SK-N-SH (cell line): ENCODE measurements around the gene TAS1R3. TPM values are rescaled to one million over a fixed set of nuclear protein-coding genes. Genes with fewer than 3 reads are reported as not detected.

Experiments
- CTCF ChIA-PET: fragments of 300-600, 350-600 bp; formaldehyde crosslinking; extraction: SDS; loops from one replicate; lab custom pipeline; 2021; lab: Yijun Ruan, JAX
- POLR2A ChIA-PET: fragments of 350-600 bp; sonication (Branson Sonifier 250); formaldehyde crosslinking; extraction: SDS; loops from one replicate; lab custom pipeline; 2020; ENCODE audit warnings: antibody characterized with exemption, inconsistent platforms; lab: Yijun Ruan, JAX
- DNase-seq: peaks from one replicate; pipeline ENCODE4 v3.0.0; 2012
- H2AFZ ChIP-seq: fragments of 200-600 bp; sonication (generic); 2 replicates; pipeline ENCODE4 v1.8.1; 2016; ENCODE audit warnings: antibody characterized with exemption, mild to moderate bottlenecking, low read depth
- H3F3A ChIP-seq: fragments of 200-600 bp; sonication (generic); replicated peaks from 2 replicates; pipeline ENCODE3; 2016; ENCODE audit warnings: antibody characterized with exemption, mild to moderate bottlenecking; ENCODE audit not compliant: insufficient read depth
- H3K27ac ChIP-seq, 2 experiments: fragments of 200-500 bp in 1 of 2; fragments of 200-600 bp in 1 of 2; sonication (Bioruptor generic) in 1 of 2; sonication (generic), shearing (Covaris generic) in 1 of 2; 2 replicates each; pipeline versions ENCODE4 v1.5.1 to v1.6.1; 2014 to 2016; ENCODE audit warnings: low read depth in 2 of 2, inconsistent platforms in 1 of 2, low read length in 1 of 2, mild to moderate bottlenecking in 1 of 2, mixed read lengths in 1 of 2
- H3K27me3 ChIP-seq: fragments of 200-600 bp; sonication (generic), shearing (Covaris generic); 2 replicates; pipeline ENCODE4 v1.6.1; 2016; ENCODE audit warnings: mixed run types; ENCODE audit not compliant: insufficient read depth
- H3K36me3 ChIP-seq, 2 experiments: fragments of 200-500 bp in 1 of 2; fragments of 200-600 bp in 1 of 2; sonication (Bioruptor generic) in 1 of 2; sonication (generic) in 1 of 2; replicated peaks in 1 of 2; 2 replicates each; pipeline versions ENCODE3 to v1.5.1; 2014 to 2016; ENCODE audit warnings: low read length in 1 of 2, mild to moderate bottlenecking in 1 of 2; ENCODE audit not compliant: insufficient read depth in 2 of 2, control insufficient read depth in 1 of 2
- H3K4me1 ChIP-seq, 2 experiments: fragments of 200-500 bp in 1 of 2; fragments of 200-600 bp in 1 of 2; sonication (Bioruptor generic) in 1 of 2; sonication (generic), shearing (Covaris generic) in 1 of 2; 2 replicates each; pipeline versions ENCODE4 v1.5.1 to v1.6.1; 2014 to 2016; ENCODE audit warnings: low read depth in 1 of 2, low read length in 1 of 2, mixed run types in 1 of 2; ENCODE audit not compliant: insufficient read depth in 2 of 2, control insufficient read depth in 1 of 2
- H3K4me2 ChIP-seq: fragments of 200-600 bp; sonication (generic), shearing (Covaris generic); 2 replicates; pipeline ENCODE4 v1.6.1; 2017; ENCODE audit warnings: mixed run types
- H3K4me3 ChIP-seq, 2 experiments: fragments of 200-500 bp in 1 of 2; fragments of 200-600 bp in 1 of 2; sonication (Bioruptor generic) in 1 of 2; sonication (generic), shearing (Covaris generic) in 1 of 2; 2 replicates each; pipeline versions ENCODE4 v1.5.1 to v1.8.1; 2014 to 2016; ENCODE audit warnings: low read depth in 2 of 2, inconsistent platforms in 1 of 2, low read length in 1 of 2, mild to moderate bottlenecking in 1 of 2, mixed read lengths in 1 of 2, moderate library complexity in 1 of 2
- H3K79me2 ChIP-seq: fragments of 200-600 bp; sonication (generic); 2 replicates; pipeline ENCODE4 v1.8.1; 2017; ENCODE audit warnings: mild to moderate bottlenecking; ENCODE audit not compliant: insufficient read depth
- H3K9ac ChIP-seq: fragments of 200-600 bp; sonication (generic); 2 replicates; pipeline ENCODE4 v1.6.1; 2017; ENCODE audit warnings: mixed run types
- H3K9me2 ChIP-seq: fragments of 200-600 bp; sonication (generic); 2 replicates; pipeline ENCODE4 v1.6.1; 2017; ENCODE audit warnings: mixed run types
- H3K9me3 ChIP-seq: fragments of 200-600 bp; sonication (generic); 2 replicates; pipeline ENCODE4 v1.6.1; 2017; ENCODE audit warnings: mixed run types, mild to moderate bottlenecking, moderate library complexity
- H4K20me1 ChIP-seq: fragments of 200-600 bp; sonication (generic); 2 replicates; pipeline ENCODE4 v1.6.1; 2017; ENCODE audit warnings: mild to moderate bottlenecking, mixed run types; ENCODE audit not compliant: insufficient read depth
- CHD2 ChIP-seq: fragments of 150-350 bp; IDR thresholded peaks from 2 replicates; pipeline ENCODE4 v1.6.1; 2018; ENCODE audit warnings: low read length; ENCODE audit not compliant: partially characterized antibody
- ELF1 ChIP-seq: IDR thresholded peaks from 2 replicates; pipeline ENCODE4 v1.4.0; 2012
- EP300 ChIP-seq, 2 experiments: IDR thresholded peaks; 2 replicates each; pipeline versions ENCODE4 v1.4.0 to v1.6.1; 2012; ENCODE audit warnings: borderline replicate concordance in 1 of 2, low read depth in 1 of 2, low read length in 1 of 2
- EZH2phosphoT487 ChIP-seq: fragments of 200-600 bp; sonication (generic); IDR thresholded peaks from 2 replicates; pipeline ENCODE4 v1.6.1; 2017; ENCODE audit warnings: low read depth, mixed run types, mild to moderate bottlenecking, antibody characterized with exemption, moderate library complexity, borderline replicate concordance
- FOXJ3 ChIP-seq: sonication (generic); formaldehyde crosslinking; IDR thresholded peaks from 2 replicates; pipeline ENCODE4 v1.5.1; 2020; ENCODE audit warnings: mild to moderate bottlenecking, missing genetic modification reagents
- FOXM1 ChIP-seq: IDR thresholded peaks from 2 replicates; pipeline ENCODE4 v1.4.0; 2012; ENCODE audit warnings: low read depth, mild to moderate bottlenecking
- GABPA ChIP-seq: IDR thresholded peaks from 2 replicates; pipeline ENCODE4 v1.4.0; 2012; ENCODE audit warnings: low read depth, mild to moderate bottlenecking
- GATA2 ChIP-seq: sonication (generic); formaldehyde crosslinking; IDR thresholded peaks from 2 replicates; pipeline ENCODE4 v1.5.0; 2020; ENCODE audit warnings: mild to moderate bottlenecking, missing genetic modification reagents
- MEF2A ChIP-seq: IDR thresholded peaks from 2 replicates; pipeline ENCODE4 v1.4.0; 2012; ENCODE audit warnings: low read depth, borderline replicate concordance
- NFIC ChIP-seq: IDR thresholded peaks from 2 replicates; pipeline ENCODE4 v1.4.0; 2012; ENCODE audit warnings: borderline replicate concordance
- NRF1 ChIP-seq: IDR thresholded peaks from 2 replicates; pipeline ENCODE4 v1.6.1; 2012; ENCODE audit warnings: low read depth, mild to moderate bottlenecking, low read length
- RXRA ChIP-seq: IDR thresholded peaks from 2 replicates; pipeline ENCODE4 v1.4.0; 2012; ENCODE audit warnings: low read depth, mild to moderate bottlenecking, borderline replicate concordance
- TAF1 ChIP-seq: IDR thresholded peaks from 2 replicates; pipeline ENCODE4 v1.6.1; 2012; ENCODE audit warnings: low read depth, mild to moderate bottlenecking, low read length, moderate library complexity, borderline replicate concordance
- TCF12 ChIP-seq: IDR thresholded peaks from 2 replicates; pipeline ENCODE4 v1.4.0; 2012
- YY1 ChIP-seq: IDR thresholded peaks from 2 replicates; pipeline ENCODE4 v1.4.0; 2012; ENCODE audit warnings: low read depth, mild to moderate bottlenecking
- WGBS: methylation state at CpG from one replicate; pipeline ENCODE4 v1.1.6; 2017; ENCODE audit warnings: low lambda C conversion rate; 5-methylcytosine and 5-hydroxymethylcytosine counted together
- polyA plus RNA-seq, 3 experiments: library from polyadenylated mRNA; depleted of rRNA; stranded (reverse); fragments of >200 nt; gene quantifications; 2 replicates each; pipeline ENCODE4 v1.2.3, GENCODE V29; 2012
- TF ChIP-seq, protein P1 (sequence below): fragments of 150-350 bp; IDR thresholded peaks from 2 replicates; pipeline ENCODE4 v1.6.1; 2017; ENCODE audit warnings: antibody characterized with exemption, low read length, low read depth, borderline replicate concordance
- TF ChIP-seq, protein P2 (sequence below): IDR thresholded peaks from 2 replicates; pipeline ENCODE4; 2012
- TF ChIP-seq, protein P3 (sequence below): IDR thresholded peaks from 2 replicates; pipeline ENCODE4 v1.4.0; 2012; ENCODE audit warnings: low read depth
- TF ChIP-seq, protein P4 (sequence below): IDR thresholded peaks from 2 replicates; pipeline ENCODE4 v1.6.1; 2012; ENCODE audit warnings: mild to moderate bottlenecking, low read depth, low read length, moderate library complexity
- TF ChIP-seq, protein P5 (sequence below): IDR thresholded peaks from 2 replicates; pipeline ENCODE4 v1.4.0; 2012; ENCODE audit warnings: low read depth, borderline replicate concordance
- TF ChIP-seq, protein P6 (sequence below): fragments of 150-350 bp; IDR thresholded peaks from 2 replicates; pipeline ENCODE4 v1.6.1; 2016; ENCODE audit warnings: mild to moderate bottlenecking, low read depth, low read length

TAS1R3 gene
- polyA plus RNA-seq, 1 of the 3 experiments (the other 2 are of a cell fraction): 0.08 TPM

DNA sequence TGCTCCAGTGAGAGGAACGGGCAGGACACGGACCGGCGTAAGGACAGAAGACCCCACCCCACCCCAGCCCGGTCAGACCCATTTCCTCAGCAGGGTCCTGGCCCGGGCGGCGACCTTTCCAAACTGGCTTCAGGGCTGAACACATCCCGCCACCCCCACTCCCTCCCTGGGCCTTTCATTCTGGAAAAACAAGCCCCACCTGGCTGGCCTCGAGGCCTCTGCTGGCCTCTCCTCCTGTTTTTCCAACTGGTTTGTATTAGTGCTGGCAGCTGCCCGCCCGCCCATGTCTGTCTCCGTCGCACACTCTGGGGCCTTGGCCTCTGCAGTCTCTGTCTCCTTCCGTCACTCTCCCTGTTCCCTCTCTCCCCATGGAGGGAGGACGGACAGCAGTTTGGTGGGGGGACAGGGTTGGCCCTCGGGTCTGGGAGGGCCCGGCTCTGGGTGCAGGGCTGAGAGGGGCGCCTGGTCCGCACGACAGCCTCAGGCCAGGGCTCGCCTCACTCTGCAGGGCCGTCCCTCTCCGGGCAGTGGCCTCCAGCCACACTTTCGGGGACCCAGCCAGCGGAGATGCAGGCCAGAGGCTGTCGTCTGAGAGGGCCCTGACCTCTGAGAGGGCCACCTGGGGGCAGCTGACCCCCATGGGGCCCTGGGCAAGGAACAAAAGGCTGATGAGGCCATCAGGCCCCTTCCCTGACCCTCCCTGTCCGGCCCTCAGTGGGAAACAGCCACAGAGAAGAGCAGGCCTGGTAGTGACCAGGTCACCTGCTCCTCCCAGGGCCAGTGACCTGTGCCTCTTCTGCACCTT is 28.8 kb downstream of the TAS1R3 start:
- Histone ChIP-seq H3K4me3 (no peak overlapping the region), H3K9ac (peak overlapping the region; percentile 67), H4K20me1 (no peaks in the 10 kb centered on the region), H3K27ac (peak overlapping the region; percentile 88 to 98), H3K9me3 (no peaks in the 10 kb centered on the region), H3K9me2 (no peaks in the 10 kb centered on the region), H3F3A (peaks cover 7% of the 10 kb centered on the region), H2AFZ (no peak overlapping the region), H3K4me1 (peaks cover 20 to 40% of the 10 kb centered on the region in 2 experiments; a peak in 3 of 4 replicates), H3K4me2 (peak overlapping the region; percentile 70), H3K27me3 (no peaks in the 10 kb centered on the region), H3K79me2 (no peaks in the 10 kb centered on the region), H3K36me3 (no peaks in the 10 kb centered on the region)
- 31% methylated on average over 8 of the region's 28 CpGs for WGBS
- peak; percentile 84 for DNase-seq
- CTCF ChIA-PET: interaction anchor here (0.6 to 3.6 kb wide), 2 partner anchors 8 to 11 kb away, joined by 3 to 37 read pairs; no protein-coding TSS in a partner anchor
- POLR2A ChIA-PET: interaction anchor here (0.7 to 1.6 kb wide), 3 partner anchors 10 to 15 kb away, joined by 3 to 6 read pairs (median 3); partner anchors contain the start of gene AURKAIP1
- TF ChIP-seq GATA2 (CRISPR knock-in tag) (no peak), YY1 (no peak), TAF1 (no peak), RXRA (no peak), EP300 (IDR thresholded peaks at IDR 0.05; ENCODE audit: borderline replicate concordance in 1 of 2, low read depth in 1 of 2, low read length in 1 of 2) (peak in 1 of 2 experiments; percentile 57; a peak in 1 of 4 replicates), CHD2 (peak; percentile 66), GABPA (no peak), EZH2phosphoT487 (no peak), NRF1 (no peak), FOXJ3 (CRISPR knock-in tag) (no peak), ELF1 (no peak), NFIC (no peak), TCF12 (peak; percentile 78), FOXM1 (no peak), MEF2A (no peak)
- TF ChIP-seq, protein P1, sequence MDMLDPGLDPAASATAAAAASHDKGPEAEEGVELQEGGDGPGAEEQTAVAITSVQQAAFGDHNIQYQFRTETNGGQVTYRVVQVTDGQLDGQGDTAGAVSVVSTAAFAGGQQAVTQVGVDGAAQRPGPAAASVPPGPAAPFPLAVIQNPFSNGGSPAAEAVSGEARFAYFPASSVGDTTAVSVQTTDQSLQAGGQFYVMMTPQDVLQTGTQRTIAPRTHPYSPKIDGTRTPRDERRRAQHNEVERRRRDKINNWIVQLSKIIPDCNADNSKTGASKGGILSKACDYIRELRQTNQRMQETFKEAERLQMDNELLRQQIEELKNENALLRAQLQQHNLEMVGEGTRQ: no peak
- TF ChIP-seq, protein P2, sequence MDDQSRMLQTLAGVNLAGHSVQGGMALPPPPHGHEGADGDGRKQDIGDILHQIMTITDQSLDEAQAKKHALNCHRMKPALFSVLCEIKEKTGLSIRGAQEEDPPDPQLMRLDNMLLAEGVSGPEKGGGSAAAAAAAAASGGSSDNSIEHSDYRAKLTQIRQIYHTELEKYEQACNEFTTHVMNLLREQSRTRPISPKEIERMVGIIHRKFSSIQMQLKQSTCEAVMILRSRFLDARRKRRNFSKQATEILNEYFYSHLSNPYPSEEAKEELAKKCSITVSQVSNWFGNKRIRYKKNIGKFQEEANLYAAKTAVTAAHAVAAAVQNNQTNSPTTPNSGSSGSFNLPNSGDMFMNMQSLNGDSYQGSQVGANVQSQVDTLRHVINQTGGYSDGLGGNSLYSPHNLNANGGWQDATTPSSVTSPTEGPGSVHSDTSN: no peak
- TF ChIP-seq, protein P3, sequence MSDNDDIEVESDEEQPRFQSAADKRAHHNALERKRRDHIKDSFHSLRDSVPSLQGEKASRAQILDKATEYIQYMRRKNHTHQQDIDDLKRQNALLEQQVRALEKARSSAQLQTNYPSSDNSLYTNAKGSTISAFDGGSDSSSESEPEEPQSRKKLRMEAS: peak; percentile 79
- TF ChIP-seq, protein P4, sequence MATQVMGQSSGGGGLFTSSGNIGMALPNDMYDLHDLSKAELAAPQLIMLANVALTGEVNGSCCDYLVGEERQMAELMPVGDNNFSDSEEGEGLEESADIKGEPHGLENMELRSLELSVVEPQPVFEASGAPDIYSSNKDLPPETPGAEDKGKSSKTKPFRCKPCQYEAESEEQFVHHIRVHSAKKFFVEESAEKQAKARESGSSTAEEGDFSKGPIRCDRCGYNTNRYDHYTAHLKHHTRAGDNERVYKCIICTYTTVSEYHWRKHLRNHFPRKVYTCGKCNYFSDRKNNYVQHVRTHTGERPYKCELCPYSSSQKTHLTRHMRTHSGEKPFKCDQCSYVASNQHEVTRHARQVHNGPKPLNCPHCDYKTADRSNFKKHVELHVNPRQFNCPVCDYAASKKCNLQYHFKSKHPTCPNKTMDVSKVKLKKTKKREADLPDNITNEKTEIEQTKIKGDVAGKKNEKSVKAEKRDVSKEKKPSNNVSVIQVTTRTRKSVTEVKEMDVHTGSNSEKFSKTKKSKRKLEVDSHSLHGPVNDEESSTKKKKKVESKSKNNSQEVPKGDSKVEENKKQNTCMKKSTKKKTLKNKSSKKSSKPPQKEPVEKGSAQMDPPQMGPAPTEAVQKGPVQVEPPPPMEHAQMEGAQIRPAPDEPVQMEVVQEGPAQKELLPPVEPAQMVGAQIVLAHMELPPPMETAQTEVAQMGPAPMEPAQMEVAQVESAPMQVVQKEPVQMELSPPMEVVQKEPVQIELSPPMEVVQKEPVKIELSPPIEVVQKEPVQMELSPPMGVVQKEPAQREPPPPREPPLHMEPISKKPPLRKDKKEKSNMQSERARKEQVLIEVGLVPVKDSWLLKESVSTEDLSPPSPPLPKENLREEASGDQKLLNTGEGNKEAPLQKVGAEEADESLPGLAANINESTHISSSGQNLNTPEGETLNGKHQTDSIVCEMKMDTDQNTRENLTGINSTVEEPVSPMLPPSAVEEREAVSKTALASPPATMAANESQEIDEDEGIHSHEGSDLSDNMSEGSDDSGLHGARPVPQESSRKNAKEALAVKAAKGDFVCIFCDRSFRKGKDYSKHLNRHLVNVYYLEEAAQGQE: no peak
- TF ChIP-seq, protein P5, sequence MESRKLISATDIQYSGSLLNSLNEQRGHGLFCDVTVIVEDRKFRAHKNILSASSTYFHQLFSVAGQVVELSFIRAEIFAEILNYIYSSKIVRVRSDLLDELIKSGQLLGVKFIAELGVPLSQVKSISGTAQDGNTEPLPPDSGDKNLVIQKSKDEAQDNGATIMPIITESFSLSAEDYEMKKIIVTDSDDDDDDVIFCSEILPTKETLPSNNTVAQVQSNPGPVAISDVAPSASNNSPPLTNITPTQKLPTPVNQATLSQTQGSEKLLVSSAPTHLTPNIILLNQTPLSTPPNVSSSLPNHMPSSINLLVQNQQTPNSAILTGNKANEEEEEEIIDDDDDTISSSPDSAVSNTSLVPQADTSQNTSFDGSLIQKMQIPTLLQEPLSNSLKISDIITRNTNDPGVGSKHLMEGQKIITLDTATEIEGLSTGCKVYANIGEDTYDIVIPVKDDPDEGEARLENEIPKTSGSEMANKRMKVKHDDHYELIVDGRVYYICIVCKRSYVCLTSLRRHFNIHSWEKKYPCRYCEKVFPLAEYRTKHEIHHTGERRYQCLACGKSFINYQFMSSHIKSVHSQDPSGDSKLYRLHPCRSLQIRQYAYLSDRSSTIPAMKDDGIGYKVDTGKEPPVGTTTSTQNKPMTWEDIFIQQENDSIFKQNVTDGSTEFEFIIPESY: no peak
- TF ChIP-seq, protein P6, sequence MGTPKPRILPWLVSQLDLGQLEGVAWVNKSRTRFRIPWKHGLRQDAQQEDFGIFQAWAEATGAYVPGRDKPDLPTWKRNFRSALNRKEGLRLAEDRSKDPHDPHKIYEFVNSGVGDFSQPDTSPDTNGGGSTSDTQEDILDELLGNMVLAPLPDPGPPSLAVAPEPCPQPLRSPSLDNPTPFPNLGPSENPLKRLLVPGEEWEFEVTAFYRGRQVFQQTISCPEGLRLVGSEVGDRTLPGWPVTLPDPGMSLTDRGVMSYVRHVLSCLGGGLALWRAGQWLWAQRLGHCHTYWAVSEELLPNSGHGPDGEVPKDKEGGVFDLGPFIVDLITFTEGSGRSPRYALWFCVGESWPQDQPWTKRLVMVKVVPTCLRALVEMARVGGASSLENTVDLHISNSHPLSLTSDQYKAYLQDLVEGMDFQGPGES: no peak
